Posterior cingulate gyrus (tissue), 11 donors: ENCODE results near the gene CHD9.
"Not testable (repeated sequence)": the region's sequence is repeated elsewhere in the genome, so short reads cannot be mapped to it uniquely, and the experiment has no call there.

Experiments
- DNase-seq, 10 donors: peaks; one replicate each; pipeline versions ENCODE4 v3.0.0 to v3.0.0-alpha.2; 2020 to 2021; ENCODE audit warnings: mixed read lengths in 3 of 10
- intact Hi-C: fragments of 100-400 bp; cut with DNase I; formaldehyde crosslinking; loops from one replicate; pipeline ENCODE4 v1.15.1; 2023

The CHD9 gene

GRCh38 chr16:53047515-53047914 is 7.3 kb upstream of the CHD9 start:
- intact Hi-C loops, DNase-seq: not testable (repeated sequence)

GRCh38 chr16:53048139-53048915 is 6.5 kb upstream of the CHD9 start:
- no peak for DNase-seq
- intact Hi-C loops, result no loop called here

GRCh38 chr16:53051255-53051654 is 3.5 kb upstream of the CHD9 start:
- intact Hi-C loops, result loop anchor here (10.0 kb wide), 1 partner anchor 384 kb away; the partner anchor contains the start of gene RBL2
- not testable (repeated sequence) for DNase-seq

GRCh38 chr16:53052519-53053501 is 2.0 kb upstream of the CHD9 start, which contains the start of gene CHD9NB:
CHD9NB (minus strand) TSS chr16:53052897; CDS start chr16:53044158, 8,739 bp downstream.
- intact Hi-C loops, result loop anchor here (10.0 kb wide), 1 partner anchor 382 kb away; the partner anchor contains the start of gene RBL2
- DNase-seq, result no peak

- intact Hi-C loops, result loop anchor here (1.0 to 10.0 kb wide), 3 partner anchors 106 to 381 kb away; partner anchors contain the start of gene RBL2
- DNase-seq, result peak in 1 of 10 donors; percentile 19
Measured at GRCh38 chr16:53053967-53054669, 673 bp upstream of the CHD9 start.

GRCh38 chr16:53055541-53056391 is 975 bp downstream of the CHD9 start:
- no peak for DNase-seq
- intact Hi-C loops, result loop anchor here (1.0 to 10.0 kb wide), 4 partner anchors 37 to 379 kb away; partner anchors contain the start of gene RBL2

GRCh38 chr16:53056392-53056881 is 1.6 kb downstream of the CHD9 start:
- DNase-seq, result no peak
- intact Hi-C loops, result loop anchor here (5.0 to 10.0 kb wide), 3 partner anchors 36 to 378 kb away; partner anchors contain the start of gene RBL2

GRCh38 chr16:53057658-53058057 is 2.9 kb downstream of the CHD9 start:
- no peak for DNase-seq
- intact Hi-C loops, result loop anchor here (5.0 to 10.0 kb wide), 3 partner anchors 35 to 377 kb away; partner anchors contain the start of gene RBL2

GRCh38 chr16:53058441-53058840 is 3.6 kb downstream of the CHD9 start:
- intact Hi-C loops, result loop anchor here (5.0 to 10.0 kb wide), 3 partner anchors 34 to 376 kb away; partner anchors contain the start of gene RBL2
- no peak for DNase-seq

GRCh38 chr16:53058882-53059281 is 4.1 kb downstream of the CHD9 start:
- intact Hi-C loops, result loop anchor here (5.0 to 10.0 kb wide), 3 partner anchors 33 to 376 kb away; partner anchors contain the start of gene RBL2
- no peak for DNase-seq

GRCh38 chr16:53059672-53060071 is 4.9 kb downstream of the CHD9 start:
- intact Hi-C loops, result loop anchor here (5.0 to 10.0 kb wide), 3 partner anchors 33 to 375 kb away; partner anchors contain the start of gene RBL2
- no peak for DNase-seq

- DNase-seq, result no peak
- intact Hi-C loops, result no loop called here
Measured at GRCh38 chr16:53061256-53061655, 6.5 kb downstream of the CHD9 start.

- peak in 1 of 10 donors; percentile 81 for DNase-seq
- intact Hi-C loops, result no loop called here
Measured at GRCh38 chr16:53061701-53062159, 6.9 kb downstream of the CHD9 start.

- intact Hi-C loops, result no loop called here
- peak in 1 of 10 donors; percentile 7 for DNase-seq
Measured at GRCh38 chr16:53064081-53064578, 9.3 kb downstream of the CHD9 start.

GRCh38 chr16:53065461-53066061 is 10.8 kb downstream of the CHD9 start:
- no peak for DNase-seq
- intact Hi-C loops, result no loop called here

GRCh38 chr16:53067675-53068074 is 12.9 kb downstream of the CHD9 start:
- intact Hi-C loops, result no loop called here

GRCh38 chr16:53068423-53068833 is 13.6 kb downstream of the CHD9 start:
- peak in 1 of 10 donors; percentile 24 for DNase-seq
- intact Hi-C loops, result no loop called here

More at GRCh38 chr16:53067675-53068074, 12.9 kb downstream of the CHD9 start:
- DNase-seq, result no peak

- intact Hi-C loops, result no loop called here
- no peak for DNase-seq
Measured at GRCh38 chr16:53069772-53070171, 15.0 kb downstream of the CHD9 start.
